GM10266 (cell line): ENCODE results near the gene STEEP1.
"Not testable (repeated sequence)": the region's sequence is repeated elsewhere in the genome, so short reads cannot be mapped to it uniquely, and the experiment has no call there.

ENCODE experiments used
- DNase-seq: peaks from one replicate; pipeline ENCODE4 v3.0.0; 2012; ENCODE audit errors: extremely low spot score
- CTCF ChIP-seq: IDR thresholded peaks from 2 replicates; pipeline ENCODE4 v1.5.1; 2012; ENCODE audit warnings: mild to moderate bottlenecking, low read depth; ENCODE audit not compliant: control insufficient read depth, insufficient read depth; ENCODE audit errors: missing control alignments

The STEEP1 gene

GRCh38 chrX:119507206-119507605 is 58.0 kb downstream of the STEEP1 start:
- TF ChIP-seq CTCF, result no peak
- no peak for DNase-seq

GRCh38 chrX:119505945-119506344 is 59.3 kb downstream of the STEEP1 start:
- TF ChIP-seq CTCF, result no peak
- DNase-seq, result no peak

GRCh38 chrX:119505145-119505544 is 60.1 kb downstream of the STEEP1 start:
- not testable (repeated sequence) for DNase-seq

GRCh38 chrX:119503484-119503861 is 61.7 kb downstream of the STEEP1 start:
- no peak for TF ChIP-seq CTCF
- DNase-seq, result no peak

GRCh38 chrX:119502727-119503483 is 62.3 kb downstream of the STEEP1 start:
- TF ChIP-seq CTCF, result no peak
- DNase-seq, result no peak

GRCh38 chrX:119501511-119502148 is 63.6 kb downstream of the STEEP1 start:
- no peak for TF ChIP-seq CTCF
- no peak for DNase-seq

GRCh38 chrX:119500061-119500800 is 65.0 kb downstream of the STEEP1 start:
- TF ChIP-seq CTCF, result no peak
- no peak for DNase-seq
